HG03521 (cell line): ENCODE measurements around the gene KRTAP10-1.

ENCODE experiments used
- ATAC-seq: cut with Tn5 transposase; IDR thresholded peaks from one replicate; pipeline ENCODE4 v1.9.1; 2021; ENCODE audit warnings: mild to moderate bottlenecking, moderate library complexity; ENCODE audit not compliant: unreplicated experiment

Gene KRTAP10-1

GRCh38 chr21:44549525-44550211 lies 9.7 kb upstream of the KRTAP10-1 start:
- no peak for ATAC-seq

- ATAC-seq: no peak
Measured at GRCh38 chr21:44548922-44549321, 8.9 kb upstream of the KRTAP10-1 start.

GRCh38 chr21:44548381-44548780 lies 8.4 kb upstream of the KRTAP10-1 start:
- ATAC-seq: no peak

- no peak for ATAC-seq
Measured at GRCh38 chr21:44547656-44548331, 7.8 kb upstream of the KRTAP10-1 start.

GRCh38 chr21:44544566-44544965 lies 4.6 kb upstream of the KRTAP10-1 start:
- no peak for ATAC-seq

DNA sequence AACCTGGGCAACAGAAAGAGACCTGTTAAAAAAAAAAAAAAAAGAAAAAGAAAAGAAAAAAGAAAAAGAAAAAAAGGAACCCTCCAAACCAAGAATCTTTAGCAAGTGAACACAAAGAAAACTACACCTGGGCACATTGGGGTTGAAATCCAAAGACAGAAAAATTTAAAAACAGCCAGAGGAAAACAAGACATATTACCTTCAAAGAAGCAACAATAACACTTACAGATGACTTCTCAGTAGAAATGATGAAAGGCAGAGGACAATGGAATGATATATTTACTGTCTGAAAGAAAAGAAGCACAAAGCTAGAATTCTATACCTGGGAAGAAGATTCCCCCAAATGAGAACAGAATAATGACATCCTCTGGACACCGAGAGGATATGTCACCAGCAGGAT lies 2.7 kb upstream of the KRTAP10-1 start:
- no peak for ATAC-seq

DNA sequence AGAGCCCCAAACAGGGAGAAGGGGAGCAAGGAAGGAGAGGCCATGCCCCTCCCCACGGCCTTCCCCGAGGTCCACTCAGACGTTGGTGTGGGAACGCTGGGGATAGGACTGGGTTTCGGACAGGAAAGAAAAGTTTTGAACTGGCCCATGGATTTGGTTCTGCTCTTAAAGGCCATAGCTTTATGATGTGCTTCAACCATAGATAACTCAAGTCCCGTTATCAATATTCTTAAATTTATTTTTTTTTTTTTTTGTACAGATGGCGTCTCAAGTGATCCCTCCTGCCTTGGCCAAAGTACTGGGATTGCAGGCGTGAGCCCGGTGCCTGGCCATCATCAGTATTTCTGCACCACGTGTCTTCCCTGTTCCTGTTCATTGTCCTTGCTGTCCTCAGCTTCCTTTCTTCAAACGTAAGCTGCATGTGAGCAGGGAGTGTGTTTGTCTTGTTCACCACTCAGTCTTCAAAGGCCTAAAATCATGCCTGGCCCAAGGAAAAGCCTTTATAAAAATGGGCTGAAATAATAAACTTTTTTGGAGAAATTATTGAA lies 820 bp upstream of the KRTAP10-1 start:
- no peak for ATAC-seq

DNA sequence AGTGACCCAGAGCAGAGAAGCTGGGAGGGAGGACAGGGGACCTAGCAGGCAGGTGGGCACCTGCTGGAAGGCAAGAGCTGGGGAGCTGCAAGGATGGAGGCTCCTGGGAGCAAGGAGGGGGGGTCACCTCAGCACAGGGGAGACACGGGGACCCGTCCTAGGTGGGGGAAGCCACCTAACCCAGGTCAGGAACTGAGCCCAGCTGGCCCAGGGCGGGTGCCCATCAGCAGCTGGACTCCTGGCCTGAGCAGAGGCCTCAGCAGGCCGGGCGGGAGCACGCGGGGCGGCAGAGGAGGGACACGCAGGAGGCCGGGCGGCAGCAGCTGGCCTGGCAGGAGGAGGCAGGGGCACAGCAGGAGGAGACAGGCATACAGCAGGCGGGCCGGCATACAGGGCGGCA lies 949 bp downstream of the KRTAP10-1 start:
- ATAC-seq: no peak

DNA sequence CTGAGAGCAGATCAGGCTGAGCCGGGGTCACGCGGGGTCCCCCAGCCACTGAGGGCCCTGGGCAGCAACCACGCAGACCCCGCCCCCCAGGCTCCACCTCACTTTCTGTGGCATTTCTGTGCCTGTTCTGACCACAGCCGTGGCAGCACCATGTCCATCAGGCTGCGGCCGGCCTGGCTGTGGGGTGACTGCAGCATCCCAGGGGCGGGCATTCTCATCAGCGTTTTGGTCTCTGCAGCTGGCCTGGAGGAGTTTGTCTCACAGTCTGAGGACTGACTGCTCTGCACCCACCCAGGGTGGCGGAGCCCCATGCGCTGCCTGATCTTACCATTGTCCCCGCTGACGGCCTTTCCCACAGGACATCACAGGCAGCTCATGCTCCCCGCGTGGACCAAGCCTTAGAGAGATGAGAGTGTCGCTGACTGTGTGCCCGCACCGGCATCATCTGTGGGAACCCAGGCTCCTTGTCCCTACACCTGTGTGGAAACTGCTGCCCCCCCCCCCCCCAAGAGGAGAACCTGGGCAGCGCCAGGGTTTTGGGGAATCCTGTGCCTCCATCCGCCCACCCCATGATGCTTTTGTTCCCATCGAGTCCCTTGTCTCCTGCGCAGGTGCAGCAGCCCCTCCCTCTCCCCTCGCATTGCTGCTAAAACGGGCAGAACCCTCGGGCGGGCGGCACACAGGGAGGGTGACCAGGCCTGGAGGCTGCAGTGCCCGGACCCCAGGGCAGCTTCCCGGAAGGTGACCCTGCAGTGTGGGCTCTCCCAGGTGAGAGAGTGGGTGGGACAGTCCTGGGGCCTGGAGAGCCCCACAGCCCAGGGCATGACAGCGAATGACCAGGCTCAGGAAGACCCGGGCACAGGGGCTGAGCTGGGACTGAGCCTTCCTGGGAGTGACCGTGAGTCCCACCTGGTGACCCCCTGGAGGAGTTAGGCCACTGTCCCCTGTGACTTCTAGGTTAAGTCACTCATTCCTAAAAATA lies 1.8 kb downstream of the KRTAP10-1 start:
- no peak for ATAC-seq

- no peak for ATAC-seq
Measured at GRCh38 chr21:44535963-44536362, 4.0 kb downstream of the KRTAP10-1 start.

GRCh38 chr21:44534688-44535087 lies 5.3 kb downstream of the KRTAP10-1 start:
- ATAC-seq: no peak

- ATAC-seq: no peak
Measured at GRCh38 chr21:44533891-44534627, 5.9 kb downstream of the KRTAP10-1 start.

DNA sequence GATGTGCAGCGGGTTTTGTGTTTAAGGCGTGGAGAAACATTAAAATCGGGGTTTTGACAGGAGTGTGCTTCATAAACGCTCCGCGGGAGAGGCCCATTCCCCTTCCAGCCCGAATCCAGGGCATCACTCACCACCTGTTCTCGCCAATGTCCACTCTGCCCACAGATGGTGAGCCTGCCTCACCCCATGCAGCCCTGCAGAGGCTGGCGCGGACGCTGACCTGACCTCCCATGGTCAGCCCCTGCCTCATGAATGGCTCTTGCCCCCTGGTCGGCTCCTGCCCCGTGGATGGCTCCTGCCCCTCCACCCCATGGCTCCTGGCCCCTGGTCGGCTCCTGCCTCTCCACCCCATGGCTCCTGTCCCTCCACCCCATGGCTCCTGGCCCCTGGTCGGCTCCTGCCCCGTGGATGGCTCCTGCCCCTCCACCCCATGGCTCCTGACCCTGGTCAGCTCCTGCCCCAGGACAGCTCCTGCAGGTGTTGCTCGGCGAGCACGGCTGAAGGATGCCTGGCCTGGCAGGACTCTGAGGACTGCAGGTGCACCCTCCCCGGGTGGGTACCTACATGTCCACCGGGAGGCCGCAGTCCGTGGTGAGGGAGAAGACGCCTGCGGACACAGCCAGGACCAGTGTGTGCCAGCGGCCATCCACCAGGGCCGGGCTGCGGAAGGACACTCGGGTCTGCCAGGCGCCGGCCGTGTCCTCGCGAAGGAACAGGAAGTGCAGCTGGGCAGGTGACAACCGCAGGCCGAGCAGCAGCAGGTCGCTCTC lies 6.7 kb downstream of the KRTAP10-1 start:
- no peak for ATAC-seq

GRCh38 chr21:44532712-44533111 lies 7.3 kb downstream of the KRTAP10-1 start:
- no peak for ATAC-seq

GRCh38 chr21:44531606-44532564 lies 8.1 kb downstream of the KRTAP10-1 start:
- no peak for ATAC-seq

DNA sequence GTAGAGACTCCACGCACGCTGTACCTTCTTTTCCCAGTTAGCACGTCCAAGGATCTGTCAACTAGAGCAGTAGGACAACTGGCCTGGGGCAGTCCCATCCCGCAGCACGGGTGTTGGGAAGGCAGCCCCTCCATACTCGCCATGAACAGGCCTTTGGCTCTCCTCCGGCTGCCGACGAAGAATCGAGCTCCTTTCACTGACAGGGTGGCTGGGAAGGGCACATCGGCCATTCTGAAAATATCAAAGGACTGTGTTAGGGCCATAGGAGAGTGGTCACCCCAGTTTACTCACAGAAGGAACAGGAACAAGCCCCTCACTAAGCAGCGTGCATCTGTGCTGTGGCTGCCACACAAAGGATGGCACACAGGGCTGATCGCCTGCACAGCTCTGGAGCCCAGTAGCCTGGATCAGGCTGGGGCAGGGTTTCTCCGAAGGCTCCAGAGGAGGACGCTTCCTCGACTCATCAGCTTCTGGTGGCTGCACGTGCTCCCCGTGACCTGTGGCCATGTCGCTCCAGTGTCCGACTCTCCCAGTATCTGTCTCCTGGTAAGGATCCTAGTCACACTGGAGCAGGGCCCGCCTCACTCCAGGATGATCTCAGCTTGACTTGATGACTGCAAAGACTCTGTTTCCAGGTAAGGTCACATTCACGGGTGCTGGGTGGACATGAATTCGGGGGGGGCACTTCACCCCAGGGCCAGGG lies 8.9 kb downstream of the KRTAP10-1 start:
- ATAC-seq: no peak

- no peak for ATAC-seq
Measured at GRCh38 chr21:44530221-44530902, 9.6 kb downstream of the KRTAP10-1 start.
